Erythroblast (primary cell): Measurements from ENCODE around the gene TIAM1.

Experiments used
- DNase-seq, 2 experiments: peaks; one replicate each; lab custom pipeline; 2025; lab: John Stamatoyannopoulos, UW
- GATA1 ChIP-seq: IDR thresholded peaks from 2 replicates; pipeline ENCODE4 v1.6.1; 2011; ENCODE audit warnings: low read depth, mild to moderate bottlenecking, control low read depth, low read length, moderate library complexity
- POLR2A ChIP-seq: IDR thresholded peaks from 2 replicates; pipeline ENCODE4 v1.6.1; 2011; ENCODE audit warnings: mild to moderate bottlenecking, low read length

The TIAM1 gene

GRCh38 chr21:31298618-31299269 lies 45.3 kb downstream of the TIAM1 start:
- no peak for TF ChIP-seq GATA1
- TF ChIP-seq POLR2A: no peak
- no peak for DNase-seq

- TF ChIP-seq GATA1: no peak
- no peak for TF ChIP-seq POLR2A
- peak in 1 of 2 experiments; percentile 18 for DNase-seq
Observed at GRCh38 chr21:31297806-31298205, 46.3 kb downstream of the TIAM1 start.

DNA sequence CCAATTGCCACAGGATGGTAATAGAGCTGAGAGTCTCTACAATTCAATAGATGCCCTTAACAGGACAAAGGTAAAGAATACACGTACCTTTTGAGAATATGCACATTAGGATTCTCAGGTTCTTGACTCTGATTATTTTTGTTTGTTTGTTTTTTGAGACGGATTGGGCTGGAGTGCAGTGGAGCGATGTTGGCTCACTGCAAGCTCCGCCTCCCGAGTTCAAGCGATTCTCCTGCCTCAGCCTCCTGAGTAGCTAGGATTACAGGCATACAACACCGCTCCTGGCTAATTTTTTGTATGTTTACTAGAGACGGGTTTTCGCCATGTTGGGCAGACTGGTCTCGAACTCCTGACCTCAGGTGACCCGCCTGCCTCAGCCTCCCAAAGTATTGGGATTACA lies 48.4 kb downstream of the TIAM1 start:
- no peak for TF ChIP-seq POLR2A
- no peak for TF ChIP-seq GATA1
- DNase-seq: no peak

DNA sequence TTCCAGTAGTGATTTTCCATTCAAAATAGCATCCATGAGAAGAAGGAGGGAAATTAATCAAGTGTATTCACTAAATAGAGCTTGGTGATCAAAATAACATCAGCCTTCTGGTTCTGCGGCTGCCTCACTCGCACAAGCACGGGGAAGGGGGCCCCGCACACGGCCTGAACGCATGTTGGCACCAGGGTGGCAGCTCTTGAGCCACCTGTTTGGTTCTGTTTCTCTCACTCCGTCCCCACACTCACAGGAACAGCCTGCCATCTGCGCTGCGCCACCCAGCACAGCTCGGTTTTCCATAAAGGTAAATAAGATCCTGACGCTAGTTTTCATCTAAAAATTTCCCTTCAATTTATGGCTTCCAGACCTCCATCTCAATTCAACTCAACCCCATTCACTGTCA lies 49.4 kb downstream of the TIAM1 start:
- no peak for TF ChIP-seq GATA1
- no peak for TF ChIP-seq POLR2A
- DNase-seq: no peak

DNA sequence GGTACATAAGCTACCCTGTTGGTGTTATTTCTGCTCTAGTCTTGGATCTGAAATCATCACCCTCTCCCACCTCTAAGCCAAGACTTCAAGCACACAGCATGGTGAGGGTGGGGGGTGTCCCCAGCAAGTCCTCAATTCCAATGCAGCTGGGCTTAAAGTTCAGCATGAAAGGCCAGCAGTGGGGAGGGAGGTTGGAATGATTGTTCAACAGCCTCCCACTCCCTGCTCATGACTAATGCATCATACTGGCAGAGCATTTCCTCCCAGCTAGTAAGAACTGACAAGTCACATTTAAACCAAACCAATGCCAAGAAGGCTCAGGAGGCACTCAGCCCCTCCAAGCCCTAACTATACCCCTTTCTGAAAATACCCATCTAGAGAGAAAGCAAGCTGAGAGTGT lies 50.1 kb downstream of the TIAM1 start:
- DNase-seq: no peak
- TF ChIP-seq POLR2A: no peak
- TF ChIP-seq GATA1: no peak

DNA sequence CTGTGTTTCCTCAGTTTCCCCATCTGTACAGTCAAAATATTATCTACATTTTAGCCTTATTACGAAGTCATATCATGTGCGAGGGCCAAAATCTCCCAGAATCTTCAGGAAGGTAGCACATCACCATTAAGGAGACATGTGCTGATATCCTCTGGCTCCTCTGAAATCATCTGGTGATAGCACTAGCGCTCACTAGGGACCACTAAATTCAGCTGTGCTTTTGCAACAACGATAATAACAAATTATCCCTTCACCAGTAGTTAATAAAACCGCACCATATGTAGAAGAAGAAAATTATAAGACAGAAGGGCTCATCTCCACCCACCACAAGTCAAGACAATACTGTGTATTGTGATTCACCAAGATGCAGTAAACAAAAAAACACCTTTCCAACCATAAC lies 53.3 kb downstream of the TIAM1 start:
- TF ChIP-seq POLR2A (no peak), GATA1 (no peak)
- no peak for DNase-seq

- no peak for DNase-seq
- TF ChIP-seq POLR2A: no peak
- no peak for TF ChIP-seq GATA1
Observed at GRCh38 chr21:31289702-31290101, 54.4 kb downstream of the TIAM1 start.

DNA sequence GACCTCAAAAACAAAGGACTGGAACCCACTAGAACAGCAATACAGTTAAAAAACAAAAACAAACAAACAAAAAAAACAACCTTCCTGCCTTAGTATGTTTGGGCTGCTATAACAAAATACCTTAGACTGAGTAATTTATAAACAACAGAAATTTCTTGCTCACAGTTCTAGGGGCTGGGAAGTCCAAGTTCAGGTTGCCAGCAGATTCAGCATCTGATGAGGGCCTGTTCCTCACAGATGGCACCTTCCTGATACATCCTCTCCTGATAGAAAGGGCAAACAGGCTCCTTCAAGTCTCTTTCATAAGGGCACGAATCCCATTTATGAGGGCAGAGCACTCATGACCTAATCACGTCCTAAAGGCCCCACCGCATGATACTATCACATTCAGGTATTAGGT lies 55.9 kb downstream of the TIAM1 start:
- DNase-seq: no peak
- TF ChIP-seq POLR2A: no peak
- TF ChIP-seq GATA1: no peak

DNA sequence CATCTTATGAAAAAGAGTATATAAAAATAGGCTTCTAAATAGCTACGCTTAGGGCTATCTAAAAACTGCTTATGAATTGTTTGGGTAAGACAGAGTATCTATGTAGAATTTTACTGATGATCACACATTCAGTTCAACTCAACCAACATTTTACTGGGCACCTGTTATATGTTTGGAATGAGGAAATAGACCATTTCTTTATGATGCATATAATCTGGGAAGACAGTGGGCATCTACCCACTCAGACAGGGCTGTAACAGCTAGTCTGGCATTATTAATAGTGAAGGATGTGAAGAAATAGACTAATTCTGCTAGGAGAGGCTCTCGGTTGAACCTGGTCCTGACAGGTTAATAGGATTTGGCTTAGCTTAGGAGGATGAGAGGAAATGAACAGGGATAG lies 56.9 kb downstream of the TIAM1 start:
- no peak for TF ChIP-seq GATA1

GRCh38 chr21:31286621-31287020 lies 57.4 kb downstream of the TIAM1 start:
- TF ChIP-seq GATA1 (no peak), POLR2A (no peak)
- DNase-seq: no peak

More for the DNA sequence above, 56.9 kb downstream of the TIAM1 start:
- no peak for DNase-seq

DNA sequence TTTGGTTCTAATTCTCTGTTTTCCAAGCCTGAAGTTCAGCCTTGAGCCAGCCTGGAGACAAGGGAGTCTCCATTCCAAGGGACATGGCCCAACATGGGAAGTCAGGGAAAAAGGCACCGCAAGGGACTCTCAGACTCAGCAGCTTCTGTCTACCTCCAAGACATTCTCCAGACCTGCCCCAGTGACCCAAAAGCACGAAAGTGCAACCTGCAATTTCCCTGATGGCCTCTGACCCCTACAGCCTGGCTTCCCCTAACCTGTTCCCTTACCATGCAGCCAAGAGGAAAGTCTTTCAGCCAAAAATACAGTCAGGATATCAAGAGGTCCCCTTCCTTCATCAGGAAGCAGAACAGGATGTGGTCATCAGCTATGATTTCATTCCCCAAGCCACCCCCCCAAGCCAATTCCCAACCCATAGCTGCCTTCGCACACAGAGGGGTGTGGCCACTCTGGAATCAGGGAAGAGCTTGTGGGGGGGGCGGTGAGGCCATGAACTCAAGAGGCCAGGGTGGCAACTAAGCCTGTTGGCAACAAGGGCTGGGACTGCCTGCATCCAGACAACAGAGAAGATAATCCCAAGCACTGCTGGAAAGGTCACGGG lies 59.2 kb downstream of the TIAM1 start:
- DNase-seq: no peak
- no peak for TF ChIP-seq GATA1
- TF ChIP-seq POLR2A: no peak

DNA sequence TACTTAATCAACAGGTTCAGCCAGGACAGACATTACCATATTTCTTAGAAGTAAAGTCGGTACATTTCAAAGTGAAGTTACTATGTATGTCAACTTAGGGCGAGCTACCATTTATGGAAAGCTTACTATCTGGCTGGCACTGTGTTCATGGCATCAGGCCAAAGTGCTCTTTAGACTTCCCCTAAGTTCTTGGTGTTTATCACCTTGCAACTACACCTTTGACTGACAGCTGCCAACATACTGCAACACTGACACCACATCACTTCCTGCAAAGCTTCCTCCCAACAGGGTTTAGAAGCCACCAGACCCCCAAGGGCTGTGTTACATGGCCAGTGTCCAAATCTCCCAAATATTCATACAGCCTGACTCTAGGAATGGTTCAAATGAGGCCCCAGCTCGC lies 61.0 kb downstream of the TIAM1 start:
- TF ChIP-seq GATA1 (no peak), POLR2A (no peak)
- peak; percentile 14 to 22 for DNase-seq

GRCh38 chr21:31282095-31282709 lies 61.9 kb downstream of the TIAM1 start:
- DNase-seq: peak; percentile 19 to 76

GRCh38 chr21:31281561-31281960 lies 62.5 kb downstream of the TIAM1 start:
- no peak for TF ChIP-seq GATA1
- TF ChIP-seq POLR2A: no peak
- DNase-seq: no peak

More at GRCh38 chr21:31282095-31282709, 61.9 kb downstream of the TIAM1 start:
- TF ChIP-seq GATA1 (no peak), POLR2A (no peak)

DNA sequence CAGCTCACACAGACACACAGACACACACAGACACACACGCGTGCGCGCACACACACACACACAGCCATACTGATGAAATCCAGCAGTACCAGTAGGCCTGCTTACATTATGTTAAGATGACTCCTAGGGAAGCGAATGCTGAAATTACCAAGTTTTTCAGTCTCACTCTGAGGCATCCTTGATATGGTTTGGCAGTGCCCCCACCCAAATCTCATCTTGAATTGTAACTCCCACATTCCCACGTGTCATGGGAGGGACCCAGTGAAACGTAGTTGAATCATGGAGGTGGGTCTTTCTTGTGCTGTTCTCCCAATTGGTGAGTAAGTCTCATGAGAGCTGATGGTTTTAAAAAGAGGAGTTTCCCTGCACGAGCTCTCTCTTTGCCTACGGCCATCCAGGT lies 64.1 kb downstream of the TIAM1 start:
- TF ChIP-seq GATA1: no peak
- TF ChIP-seq POLR2A: no peak
- no peak for DNase-seq
